Activated T-cell treated with anti-CD3 and anti-CD28 coated beads, Interleukin-2, amount 50 U/mL, for 72 hours (primary cell): ENCODE measurements around the gene MEF2C. TPM values are rescaled to one million over a fixed set of nuclear protein-coding genes. Genes with fewer than 3 reads are reported as not detected.

ENCODE experiments used
- ATAC-seq, 2 donors: fragments of 150-1000 bp; cut with Tn5 transposase; replicated peaks in 1 of 2; 2 replicates each; pipeline ENCODE4 v1.10.0; 2021; ENCODE audit warnings: moderate library complexity in 2 of 2, mild to moderate bottlenecking in 1 of 2
- DNase-seq, 2 donors: peaks; one replicate each; pipeline ENCODE4 v3.0.0; 2021 to 2022; ENCODE audit warnings: mixed read lengths in 1 of 2
- H3K27ac Mint-ChIP-seq: one replicate; pipeline ENCODE4 v1.8.0; 2022; ENCODE audit warnings: mild to moderate bottlenecking, moderate library complexity, mixed read lengths
- H3K27me3 Mint-ChIP-seq: one replicate; pipeline ENCODE4 v1.8.0; 2022; ENCODE audit warnings: low read depth, mixed read lengths
- H3K36me3 Mint-ChIP-seq, 2 donors: one replicate each; pipeline ENCODE4 v1.8.0; 2022; ENCODE audit warnings: mixed read lengths in 2 of 2, mild to moderate bottlenecking in 1 of 2; ENCODE audit not compliant: insufficient read depth in 2 of 2
- H3K4me1 Mint-ChIP-seq: one replicate; pipeline ENCODE4 v1.8.0; 2022; ENCODE audit warnings: low read depth, mixed read lengths
- H3K4me3 Mint-ChIP-seq, 2 donors: one replicate each; pipeline ENCODE4 v1.8.0; 2022; ENCODE audit warnings: mild to moderate bottlenecking in 2 of 2, mixed read lengths in 2 of 2, moderate library complexity in 2 of 2
- H3K9me3 Mint-ChIP-seq, 2 donors: one replicate each; pipeline ENCODE4 v1.8.0; 2022; ENCODE audit warnings: mixed read lengths in 2 of 2
- total RNA-seq, 2 donors: library from RNA; stranded (reverse); gene quantifications; one replicate each; pipeline ENCODE4 v1.2.3, GENCODE V29; 2022

The MEF2C gene
- total RNA-seq, 2 donors from 2014 or later: 0.53 to 0.83 TPM

GRCh38 chr5:88683506-88684135 lies 199.4 kb downstream of the MEF2C start:
- Mint-ChIP-seq H3K4me1 (peaks cover 14% of the 10 kb centered on the region), H3K9me3 (peaks cover 0 to 3% of the 10 kb centered on the region in 2 donors), H3K27me3 (peaks cover 94% of the 10 kb centered on the region), H3K36me3 (peaks cover 5 to 10% of the 10 kb centered on the region in 2 donors), H3K27ac (no peak overlapping the region), H3K4me3 (peak overlapping the region; percentile 46 to 53)
- ATAC-seq (peak; percentile 61), DNase-seq (peak in 1 of 2 donors; percentile 53)

GRCh38 chr5:88682881-88683361 lies 200.1 kb downstream of the MEF2C start:
- no peak overlapping the region for H3K4me3 Mint-ChIP-seq
- no peak for DNase-seq
- no peak for ATAC-seq
- peaks cover 0 to 3% of the 10 kb centered on the region in 2 donors for H3K9me3 Mint-ChIP-seq
- no peak overlapping the region for H3K27ac Mint-ChIP-seq
- peaks cover 6 to 10% of the 10 kb centered on the region in 2 donors for H3K36me3 Mint-ChIP-seq
- peaks cover 17% of the 10 kb centered on the region for H3K4me1 Mint-ChIP-seq
- peaks cover 94% of the 10 kb centered on the region for H3K27me3 Mint-ChIP-seq

GRCh38 chr5:88682131-88682530 lies 200.9 kb downstream of the MEF2C start:
- Mint-ChIP-seq H3K27me3 (peaks cover 94% of the 10 kb centered on the region), H3K27ac (no peak overlapping the region), H3K36me3 (peaks cover 6 to 12% of the 10 kb centered on the region in 2 donors), H3K4me1 (peaks cover 23% of the 10 kb centered on the region), H3K4me3 (no peak overlapping the region), H3K9me3 (peaks cover 0 to 3% of the 10 kb centered on the region in 2 donors)
- ATAC-seq (no peak), DNase-seq (no peak)

GRCh38 chr5:88681211-88681803 lies 201.7 kb downstream of the MEF2C start:
- ATAC-seq: no peak
- H3K4me1 Mint-ChIP-seq: peaks cover 27% of the 10 kb centered on the region
- no peak overlapping the region for H3K27ac Mint-ChIP-seq
- H3K9me3 Mint-ChIP-seq: peaks cover 0 to 3% of the 10 kb centered on the region in 2 donors
- peaks cover 8 to 15% of the 10 kb centered on the region in 2 donors for H3K36me3 Mint-ChIP-seq
- H3K4me3 Mint-ChIP-seq: peak overlapping the region in 1 of 2 donors; percentile 75
- DNase-seq: no peak
- H3K27me3 Mint-ChIP-seq: peaks cover 93% of the 10 kb centered on the region

GRCh38 chr5:88680253-88681132 lies 202.5 kb downstream of the MEF2C start:
- peak; percentile 89 to 92 for ATAC-seq
- H3K36me3 Mint-ChIP-seq: peaks cover 7 to 12% of the 10 kb centered on the region in 2 donors

GRCh38 chr5:88679638-88680037 lies 203.3 kb downstream of the MEF2C start:
- Mint-ChIP-seq H3K27ac (peak overlapping the region; percentile 63), H3K9me3 (no peaks in the 10 kb centered on the region), H3K4me3 (peak overlapping the region; percentile 12 to 32), H3K27me3 (peaks cover 93% of the 10 kb centered on the region), H3K36me3 (peaks cover 7 to 15% of the 10 kb centered on the region in 2 donors), H3K4me1 (peaks cover 41% of the 10 kb centered on the region)
- ATAC-seq (no peak), DNase-seq (no peak)

More at GRCh38 chr5:88680253-88681132, 202.5 kb downstream of the MEF2C start:
- Mint-ChIP-seq H3K4me1 (peaks cover 35% of the 10 kb centered on the region), H3K27me3 (peaks cover 93% of the 10 kb centered on the region), H3K4me3 (peak overlapping the region; percentile 64 to 75), H3K9me3 (no peaks in the 10 kb centered on the region), H3K27ac (peak overlapping the region; percentile 75)
- DNase-seq: peak; percentile 84 to 88

GRCh38 chr5:88678770-88679381 lies 204.1 kb downstream of the MEF2C start:
- Mint-ChIP-seq H3K27me3 (peaks cover 90% of the 10 kb centered on the region), H3K4me1 (peaks cover 41% of the 10 kb centered on the region)

GRCh38 chr5:88677943-88678769 lies 204.8 kb downstream of the MEF2C start:
- DNase-seq (no peak), ATAC-seq (no peak)
- Mint-ChIP-seq H3K36me3 (peaks cover 15 to 18% of the 10 kb centered on the region in 2 donors), H3K4me3 (peak overlapping the region in 1 of 2 donors; percentile 39), H3K9me3 (no peaks in the 10 kb centered on the region), H3K27ac (peak overlapping the region; percentile 19), H3K27me3 (peaks cover 90% of the 10 kb centered on the region), H3K4me1 (peaks cover 42% of the 10 kb centered on the region)

More at GRCh38 chr5:88678770-88679381, 204.1 kb downstream of the MEF2C start:
- Mint-ChIP-seq H3K36me3 (peaks cover 8 to 13% of the 10 kb centered on the region in 2 donors), H3K9me3 (no peaks in the 10 kb centered on the region), H3K4me3 (peak overlapping the region in 1 of 2 donors; percentile 39), H3K27ac (peak overlapping the region; percentile 63)
- ATAC-seq (no peak), DNase-seq (no peak)

GRCh38 chr5:88677376-88677895 lies 205.5 kb downstream of the MEF2C start:
- ATAC-seq (no peak), DNase-seq (no peak)
- peaks cover 15 to 19% of the 10 kb centered on the region in 2 donors for H3K36me3 Mint-ChIP-seq
- H3K4me1 Mint-ChIP-seq: peaks cover 45% of the 10 kb centered on the region
- no peak overlapping the region for H3K4me3 Mint-ChIP-seq
- H3K27me3 Mint-ChIP-seq: peaks cover 90% of the 10 kb centered on the region
- H3K27ac Mint-ChIP-seq: no peak overlapping the region
- no peaks in the 10 kb centered on the region for H3K9me3 Mint-ChIP-seq

- peaks cover 92% of the 10 kb centered on the region for H3K27me3 Mint-ChIP-seq
- ATAC-seq: no peak
- peak overlapping the region; percentile 60 to 74 for H3K4me3 Mint-ChIP-seq
- no peak overlapping the region for H3K27ac Mint-ChIP-seq
- H3K9me3 Mint-ChIP-seq: no peaks in the 10 kb centered on the region
- H3K36me3 Mint-ChIP-seq: peaks cover 15 to 19% of the 10 kb centered on the region in 2 donors
- H3K4me1 Mint-ChIP-seq: peaks cover 45% of the 10 kb centered on the region
- no peak for DNase-seq
Observed at GRCh38 chr5:88676637-88677375, 206.2 kb downstream of the MEF2C start.
